Neural cell (in vitro differentiated cells): ENCODE measurements around the gene LRIT1. TPM values are rescaled to one million over a fixed set of nuclear protein-coding genes. Genes with fewer than 3 reads are reported as not detected.
A peak's percentile ranks its signal among the peaks of the same experiment; 100 is the strongest.

Source experiments
- H2AFZ ChIP-seq: fragments of 200-600, 300-800 bp; sonication (generic), shearing (Covaris generic); 2 replicates; pipeline ENCODE4 v1.6.0; 2014; ENCODE audit warnings: low read depth, mild to moderate bottlenecking, antibody characterized with exemption, low read length, moderate library complexity
- H3F3A ChIP-seq: fragments of 200-600 bp; shearing (Covaris generic); 2 replicates; pipeline ENCODE4 v1.6.1; 2016; ENCODE audit warnings: mild to moderate bottlenecking, moderate library complexity, mixed read lengths, antibody characterized with exemption, low read length; ENCODE audit not compliant: insufficient read depth, poor library complexity, severe bottlenecking
- H3K27ac ChIP-seq: fragments of 200-600, 300-800 bp; sonication (generic), shearing (Covaris generic); 2 replicates; pipeline ENCODE4 v1.5.1; 2014; ENCODE audit warnings: mild to moderate bottlenecking, low read length, moderate library complexity
- H3K27me3 ChIP-seq: fragments of 300-800, 200-600 bp; sonication (generic), shearing (Covaris generic); 2 replicates; pipeline ENCODE4 v1.6.0; 2014; ENCODE audit warnings: mild to moderate bottlenecking, low read depth, low read length, moderate library complexity; ENCODE audit not compliant: insufficient read depth
- H3K36me3 ChIP-seq: fragments of 300-800, 200-600 bp; sonication (generic), shearing (Covaris generic); 2 replicates; pipeline ENCODE4 v1.5.1; 2014; ENCODE audit warnings: mild to moderate bottlenecking, antibody characterized with exemption, low read length, moderate library complexity; ENCODE audit not compliant: insufficient read depth
- H3K4me2 ChIP-seq: fragments of 300-800, 200-600 bp; sonication (generic), shearing (Covaris generic); 2 replicates; pipeline ENCODE4 v1.6.0; 2014; ENCODE audit warnings: mild to moderate bottlenecking, low read length
- H3K4me3 ChIP-seq: fragments of 300-800, 200-600 bp; sonication (generic), shearing (Covaris generic); 2 replicates; pipeline ENCODE4 v1.5.1; 2014; ENCODE audit warnings: mild to moderate bottlenecking, low read length, moderate library complexity
- H3K79me2 ChIP-seq: fragments of 200-600 bp; shearing (Covaris generic); replicated peaks from 2 replicates; pipeline ENCODE4 v1.6.0; 2014; ENCODE audit warnings: mild to moderate bottlenecking, low read length, moderate library complexity; ENCODE audit not compliant: insufficient read depth
- H3K9ac ChIP-seq: fragments of 300-800, 200-600 bp; sonication (generic), shearing (Covaris generic); 2 replicates; pipeline ENCODE4 v1.6.1; 2016; ENCODE audit warnings: mild to moderate bottlenecking, low read length, mixed read lengths
- H3K9me2 ChIP-seq: fragments of 200-600 bp; shearing (Covaris generic); 2 replicates; pipeline ENCODE4 v1.6.1; 2016; ENCODE audit warnings: mild to moderate bottlenecking, low read length, mixed read lengths; ENCODE audit not compliant: insufficient read depth
- H3K9me3 ChIP-seq: fragments of 200-600, 300-800 bp; sonication (generic), shearing (Covaris generic); 2 replicates; pipeline ENCODE4 v1.6.1; 2016; ENCODE audit warnings: mild to moderate bottlenecking, mixed run types, low read length, moderate library complexity, mixed read lengths
- H4K20me1 ChIP-seq: fragments of 200-600 bp; shearing (Covaris generic); 2 replicates; pipeline ENCODE4 v1.6.1; 2016; ENCODE audit warnings: mild to moderate bottlenecking, mixed run types; ENCODE audit not compliant: insufficient read depth
- CTCF ChIP-seq: fragments of 450-650 bp; IDR thresholded peaks from 2 replicates; pipeline ENCODE4 v1.5.1; 2014; ENCODE audit warnings: antibody characterized with exemption, mild to moderate bottlenecking, moderate library complexity; ENCODE audit not compliant: poor library complexity, severe bottlenecking
- EP300 ChIP-seq: fragments of 450-650 bp; conservative IDR thresholded peaks from 2 replicates; pipeline ENCODE4 v1.6.1; 2014; ENCODE audit warnings: antibody characterized with exemption, mild to moderate bottlenecking, moderate library complexity; ENCODE audit not compliant: poor library complexity, severe bottlenecking
- EZH2 ChIP-seq: fragments of 200-600, 300-800 bp; shearing (Covaris generic), sonication (generic); IDR thresholded peaks from 2 replicates; pipeline ENCODE4 v1.6.1; 2014; ENCODE audit warnings: antibody characterized with exemption, low read length, borderline replicate concordance, mild to moderate bottlenecking; ENCODE audit not compliant: insufficient read depth, poor library complexity, severe bottlenecking
- MXI1 ChIP-seq: fragments of 450-650 bp; conservative IDR thresholded peaks from 2 replicates; pipeline ENCODE4 v1.6.1; 2014; ENCODE audit warnings: antibody characterized with exemption, mild to moderate bottlenecking; ENCODE audit not compliant: poor library complexity, severe bottlenecking
- POLR2AphosphoS5 ChIP-seq: IDR thresholded peaks from 2 replicates; pipeline ENCODE4 v1.6.1; 2012
- RAD21 ChIP-seq: fragments of 450-650 bp; conservative IDR thresholded peaks from 2 replicates; pipeline ENCODE4 v1.6.1; 2014; ENCODE audit warnings: antibody characterized with exemption, mild to moderate bottlenecking, moderate library complexity
- SMC3 ChIP-seq: fragments of 450-650 bp; conservative IDR thresholded peaks from 2 replicates; pipeline ENCODE4 v1.6.1; 2014; ENCODE audit warnings: antibody characterized with exemption, mild to moderate bottlenecking, moderate library complexity; ENCODE audit not compliant: poor library complexity
- TAF1 ChIP-seq: IDR thresholded peaks from 2 replicates; pipeline ENCODE4 v1.6.1; 2012; ENCODE audit warnings: low read depth
- polyA plus RNA-seq: library from polyadenylated mRNA; depleted of rRNA; stranded (reverse); fragments of >200 nt; gene quantifications from 2 replicates; pipeline ENCODE4 v1.2.3, GENCODE V29; 2014
- TF ChIP-seq, protein P1 (sequence below): IDR thresholded peaks from 2 replicates; pipeline ENCODE4 v1.6.1; 2012; ENCODE audit warnings: borderline replicate concordance

Gene LRIT1
- polyA plus RNA-seq, 1 donor from 2014 or later: not detected

DNA sequence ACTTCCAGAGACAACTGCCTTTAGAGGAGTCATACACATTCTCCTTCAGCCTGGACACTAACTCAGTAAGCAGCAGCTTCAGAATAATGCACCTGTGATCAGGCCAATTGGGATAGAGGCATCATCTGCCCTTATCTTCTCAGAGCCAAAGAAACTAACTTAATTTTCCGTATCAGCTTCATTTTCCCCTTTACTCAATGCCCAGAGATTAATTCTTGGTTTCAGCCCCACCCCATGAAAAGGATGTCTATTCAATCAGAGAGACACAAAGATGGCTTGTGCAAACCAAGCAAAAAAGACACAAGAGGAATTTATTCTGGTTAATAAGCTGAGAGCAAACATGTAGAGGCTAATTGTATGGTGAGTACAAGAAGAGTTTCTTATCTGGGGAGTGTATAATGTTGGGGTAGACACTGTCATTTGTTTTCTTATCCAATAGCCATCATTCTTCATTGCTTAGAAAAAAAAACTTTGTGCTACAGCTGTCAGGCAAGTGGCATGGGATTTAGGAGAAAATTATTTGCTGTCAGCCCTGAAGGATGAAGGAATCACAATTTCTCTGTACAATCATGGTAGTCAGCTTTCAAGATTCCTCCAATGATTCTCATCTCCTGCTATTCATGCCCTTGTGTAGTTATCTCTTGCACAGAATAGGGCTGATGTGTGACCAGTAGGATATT lies 48.3 kb upstream of the LRIT1 start:
- Histone ChIP-seq H3K4me2 (peak overlapping the region; percentile 46), H2AFZ (no peak overlapping the region), H3K4me3 (peak overlapping the region; percentile 4), H3F3A (no peaks in the 10 kb centered on the region), H3K9me2 (no peaks in the 10 kb centered on the region), H3K79me2 (no peaks in the 10 kb centered on the region), H4K20me1 (no peaks in the 10 kb centered on the region), H3K9ac (no peak overlapping the region), H3K9me3 (no peaks in the 10 kb centered on the region), H3K27ac (no peak overlapping the region), H3K36me3 (no peaks in the 10 kb centered on the region), H3K27me3 (no peaks in the 10 kb centered on the region)
- TF ChIP-seq MXI1: no peak
- TF ChIP-seq, protein P1, sequence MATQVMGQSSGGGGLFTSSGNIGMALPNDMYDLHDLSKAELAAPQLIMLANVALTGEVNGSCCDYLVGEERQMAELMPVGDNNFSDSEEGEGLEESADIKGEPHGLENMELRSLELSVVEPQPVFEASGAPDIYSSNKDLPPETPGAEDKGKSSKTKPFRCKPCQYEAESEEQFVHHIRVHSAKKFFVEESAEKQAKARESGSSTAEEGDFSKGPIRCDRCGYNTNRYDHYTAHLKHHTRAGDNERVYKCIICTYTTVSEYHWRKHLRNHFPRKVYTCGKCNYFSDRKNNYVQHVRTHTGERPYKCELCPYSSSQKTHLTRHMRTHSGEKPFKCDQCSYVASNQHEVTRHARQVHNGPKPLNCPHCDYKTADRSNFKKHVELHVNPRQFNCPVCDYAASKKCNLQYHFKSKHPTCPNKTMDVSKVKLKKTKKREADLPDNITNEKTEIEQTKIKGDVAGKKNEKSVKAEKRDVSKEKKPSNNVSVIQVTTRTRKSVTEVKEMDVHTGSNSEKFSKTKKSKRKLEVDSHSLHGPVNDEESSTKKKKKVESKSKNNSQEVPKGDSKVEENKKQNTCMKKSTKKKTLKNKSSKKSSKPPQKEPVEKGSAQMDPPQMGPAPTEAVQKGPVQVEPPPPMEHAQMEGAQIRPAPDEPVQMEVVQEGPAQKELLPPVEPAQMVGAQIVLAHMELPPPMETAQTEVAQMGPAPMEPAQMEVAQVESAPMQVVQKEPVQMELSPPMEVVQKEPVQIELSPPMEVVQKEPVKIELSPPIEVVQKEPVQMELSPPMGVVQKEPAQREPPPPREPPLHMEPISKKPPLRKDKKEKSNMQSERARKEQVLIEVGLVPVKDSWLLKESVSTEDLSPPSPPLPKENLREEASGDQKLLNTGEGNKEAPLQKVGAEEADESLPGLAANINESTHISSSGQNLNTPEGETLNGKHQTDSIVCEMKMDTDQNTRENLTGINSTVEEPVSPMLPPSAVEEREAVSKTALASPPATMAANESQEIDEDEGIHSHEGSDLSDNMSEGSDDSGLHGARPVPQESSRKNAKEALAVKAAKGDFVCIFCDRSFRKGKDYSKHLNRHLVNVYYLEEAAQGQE: no peak
- no peak for TF ChIP-seq POLR2AphosphoS5
- no peak for TF ChIP-seq RAD21
- peak; percentile 81 for TF ChIP-seq EP300
- TF ChIP-seq TAF1: no peak

- Histone ChIP-seq H2AFZ (no peak overlapping the region), H3K9me2 (no peaks in the 10 kb centered on the region), H3F3A (no peaks in the 10 kb centered on the region), H3K27ac (no peak overlapping the region), H3K9me3 (no peaks in the 10 kb centered on the region), H3K79me2 (no peaks in the 10 kb centered on the region), H3K36me3 (no peaks in the 10 kb centered on the region), H3K27me3 (no peaks in the 10 kb centered on the region), H3K9ac (no peak overlapping the region), H4K20me1 (no peaks in the 10 kb centered on the region), H3K4me2 (no peak overlapping the region), H3K4me3 (no peak overlapping the region)
- TF ChIP-seq EZH2: no peak
- TF ChIP-seq MXI1: no peak
- no peak for TF ChIP-seq EP300
Observed at GRCh38 chr10:84288151-84288550, 46.8 kb upstream of the LRIT1 start.

DNA sequence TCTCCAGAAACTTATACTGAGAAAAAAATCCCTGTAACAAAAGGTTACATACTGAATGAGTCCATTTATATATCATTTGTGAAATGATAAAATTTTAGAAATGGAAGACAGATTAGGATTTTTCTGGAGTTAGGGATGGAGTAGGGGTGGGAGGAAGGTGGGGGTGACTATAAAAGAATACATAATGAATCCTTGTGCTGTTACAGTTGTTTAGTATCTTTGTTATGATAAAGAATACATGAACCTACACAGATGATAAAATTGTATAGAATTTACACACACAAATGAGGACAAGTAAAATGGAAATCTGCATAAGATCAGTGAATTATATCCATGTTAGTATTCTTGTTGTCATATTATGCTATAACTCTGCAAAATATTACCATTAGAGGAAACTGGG lies 45.3 kb upstream of the LRIT1 start:
- H3F3A ChIP-seq: no peaks in the 10 kb centered on the region
- no peaks in the 10 kb centered on the region for H3K9me2 ChIP-seq
- H4K20me1 ChIP-seq: no peaks in the 10 kb centered on the region
- H3K79me2 ChIP-seq: no peaks in the 10 kb centered on the region
- H3K27me3 ChIP-seq: no peaks in the 10 kb centered on the region
- no peak overlapping the region for H3K27ac ChIP-seq
- H3K4me2 ChIP-seq: no peak overlapping the region
- no peak overlapping the region for H2AFZ ChIP-seq
- TF ChIP-seq POLR2AphosphoS5 (no peak), SMC3 (no peak), RAD21 (no peak), EZH2 (no peak), CTCF (no peak), TAF1 (no peak), MXI1 (no peak), EP300 (no peak)
- TF ChIP-seq, protein P1: no peak
- no peaks in the 10 kb centered on the region for H3K36me3 ChIP-seq
- H3K4me3 ChIP-seq: no peak overlapping the region
- no peaks in the 10 kb centered on the region for H3K9me3 ChIP-seq
- H3K9ac ChIP-seq: no peak overlapping the region
